H9 (cell line): ENCODE data around the gene FBRSL1. TPM values are rescaled to one million over a fixed set of nuclear protein-coding genes. Genes with fewer than 3 reads are reported as not detected.

Experiments
- DNase-seq: peaks from one replicate; pipeline ENCODE4 v3.0.0-alpha.2; 2017
- H2AFZ ChIP-seq: one replicate; pipeline ENCODE4 v1.6.1; 2013; ENCODE audit warnings: mild to moderate bottlenecking, low read length, control low read depth, moderate library complexity
- H2AK5ac ChIP-seq: 2 replicates; pipeline ENCODE4 v1.6.1; 2013; ENCODE audit warnings: low read length, control low read depth, mixed read lengths; ENCODE audit not compliant: insufficient read length
- H2BK120ac ChIP-seq: one replicate; pipeline ENCODE4 v1.6.1; 2013; ENCODE audit warnings: low read depth, mild to moderate bottlenecking, low read length, control low read depth, inconsistent platforms; ENCODE audit not compliant: poor library complexity, severe bottlenecking
- H2BK12ac ChIP-seq: 2 replicates; pipeline ENCODE4 v1.6.1; 2013; ENCODE audit warnings: low read length, control low read depth, mixed read lengths, low read depth; ENCODE audit not compliant: insufficient read length
- H2BK15ac ChIP-seq: 2 replicates; pipeline ENCODE4 v1.6.1; 2013; ENCODE audit warnings: low read depth, low read length, control low read depth
- H2BK20ac ChIP-seq: one replicate; pipeline ENCODE4 v1.6.1; 2013; ENCODE audit warnings: low read depth, mild to moderate bottlenecking, low read length, control low read depth, inconsistent platforms; ENCODE audit not compliant: poor library complexity, severe bottlenecking
- H2BK5ac ChIP-seq: 2 replicates; pipeline ENCODE4 v1.6.1; 2013; ENCODE audit warnings: low read length, control low read depth, mixed read lengths; ENCODE audit not compliant: insufficient read length
- H3K14ac ChIP-seq: 2 replicates; pipeline ENCODE4 v1.6.1; 2013; ENCODE audit warnings: low read length, control low read depth; ENCODE audit not compliant: insufficient read depth
- H3K18ac ChIP-seq: 2 replicates; pipeline ENCODE4 v1.6.1; 2013; ENCODE audit warnings: low read depth, mild to moderate bottlenecking, mixed read lengths, low read length, control low read depth; ENCODE audit not compliant: insufficient read length
- H3K23ac ChIP-seq: 2 replicates; pipeline ENCODE4 v1.6.1; 2013; ENCODE audit warnings: low read length, control low read depth, mixed read lengths, low read depth; ENCODE audit not compliant: insufficient read length
- H3K23me2 ChIP-seq: 2 replicates; pipeline ENCODE4 v1.6.1; 2013; ENCODE audit warnings: low read depth, mild to moderate bottlenecking, mixed read lengths, low read length, control low read depth; ENCODE audit not compliant: insufficient read length, poor library complexity, severe bottlenecking
- H3K27ac ChIP-seq: 2 replicates; pipeline ENCODE4 v1.5.1; 2013; ENCODE audit warnings: low read length, control low read depth, mixed read lengths, low read depth; ENCODE audit not compliant: insufficient read length
- H3K27me3 ChIP-seq: 2 replicates; pipeline ENCODE4 v1.6.1; 2013; ENCODE audit warnings: low read length, control low read depth, inconsistent platforms; ENCODE audit not compliant: insufficient read depth
- H3K4ac ChIP-seq: 2 replicates; pipeline ENCODE4 v1.6.1; 2013; ENCODE audit warnings: low read depth, mild to moderate bottlenecking, control low read depth, inconsistent platforms, low read length, moderate library complexity
- H3K4me1 ChIP-seq: 2 replicates; pipeline ENCODE4 v1.6.1; 2013; ENCODE audit warnings: low read length, control low read depth, inconsistent platforms; ENCODE audit not compliant: insufficient read depth
- H3K4me2 ChIP-seq: 2 replicates; pipeline ENCODE4 v1.6.1; 2013; ENCODE audit warnings: low read length, control low read depth, mixed read lengths; ENCODE audit not compliant: insufficient read length, insufficient read depth
- H3K56ac ChIP-seq: 2 replicates; pipeline ENCODE4 v1.6.1; 2013; ENCODE audit warnings: low read depth, mild to moderate bottlenecking, mixed read lengths, low read length, control low read depth; ENCODE audit not compliant: insufficient read length
- H3K79me1 ChIP-seq: 2 replicates; pipeline ENCODE4 v1.6.1; 2013; ENCODE audit warnings: low read depth, mild to moderate bottlenecking, moderate library complexity, low read length, control low read depth, inconsistent platforms; ENCODE audit not compliant: insufficient read depth, poor library complexity, severe bottlenecking
- H3K79me2 ChIP-seq: 2 replicates; pipeline ENCODE4 v1.6.1; 2013; ENCODE audit warnings: low read length, control low read depth, inconsistent platforms; ENCODE audit not compliant: insufficient read depth
- H3K9ac ChIP-seq: 2 replicates; pipeline ENCODE4 v1.6.1; 2013; ENCODE audit warnings: low read length, control low read depth, mixed read lengths; ENCODE audit not compliant: insufficient read length; ENCODE audit errors: extremely low read depth
- H3K9me3 ChIP-seq: one replicate; pipeline ENCODE4 v1.6.1; 2013; ENCODE audit warnings: low read depth, low read length, inconsistent platforms; ENCODE audit not compliant: control insufficient read depth
- H3T11ph ChIP-seq: one replicate; pipeline ENCODE4 v1.6.1; 2013; ENCODE audit warnings: mild to moderate bottlenecking, low read length, control low read depth, inconsistent platforms
- H4K20me1 ChIP-seq: one replicate; pipeline ENCODE4 v1.6.1; 2013; ENCODE audit not compliant: control insufficient read depth, insufficient read length, insufficient read depth
- H4K5ac ChIP-seq: 2 replicates; pipeline ENCODE4 v1.6.1; 2013; ENCODE audit warnings: low read depth, mild to moderate bottlenecking, mixed read lengths, low read length, control low read depth; ENCODE audit not compliant: insufficient read length
- H4K8ac ChIP-seq: replicated peaks from 2 replicates; pipeline ENCODE4 v1.6.1; 2013; ENCODE audit warnings: low read length, control low read depth, mixed read lengths, low read depth; ENCODE audit not compliant: insufficient read length
- H4K91ac ChIP-seq: 2 replicates; pipeline ENCODE4 v1.6.1; 2013; ENCODE audit warnings: low read depth, mild to moderate bottlenecking, moderate library complexity, mixed read lengths, low read length, control low read depth; ENCODE audit not compliant: insufficient read length
- H3K27ac Mint-ChIP-seq, 3 experiments: 2 replicates in 2 of 3; 3 replicates in 1 of 3; pipeline ENCODE4 v1.8.0; 2020 to 2021; ENCODE audit warnings: mixed read lengths in 3 of 3, mild to moderate bottlenecking in 1 of 3, moderate library complexity in 1 of 3
- H3K27me3 Mint-ChIP-seq: 2 replicates; pipeline ENCODE4 v1.8.0; 2021; ENCODE audit warnings: low read depth, mild to moderate bottlenecking, moderate library complexity, mixed read lengths
- H3K36me3 Mint-ChIP-seq, 3 experiments: 2 replicates in 2 of 3; 3 replicates in 1 of 3; pipeline ENCODE4 v1.8.0; 2020 to 2021; ENCODE audit warnings: low read depth in 3 of 3, mixed read lengths in 3 of 3; ENCODE audit not compliant: insufficient read depth in 1 of 3
- H3K4me1 Mint-ChIP-seq, 2 experiments: 2 replicates each; pipeline ENCODE4 v1.8.0; 2020; ENCODE audit warnings: mixed read lengths in 2 of 2
- H3K4me3 Mint-ChIP-seq, 2 experiments: 2 replicates in 1 of 2; 3 replicates in 1 of 2; pipeline ENCODE4 v1.8.0; 2020 to 2021; ENCODE audit warnings: mild to moderate bottlenecking in 2 of 2, mixed read lengths in 2 of 2, moderate library complexity in 1 of 2
- H3K9me3 Mint-ChIP-seq, 2 experiments: 2 replicates in 1 of 2; 3 replicates in 1 of 2; pipeline ENCODE4 v1.8.0; 2020; ENCODE audit warnings: mild to moderate bottlenecking in 2 of 2, mixed read lengths in 2 of 2, moderate library complexity in 1 of 2
- WGBS: extraction: QIAGEN DNeasy Blood & Tissue Kit; methylation state at CpG from one replicate; pipeline ENCODE4 v1.1.7; 2013; ENCODE audit warnings: missing lambda C conversion rate, low lambda C conversion rate, mixed read lengths; ENCODE audit not compliant: insufficient read length; ENCODE audit errors: extremely low coverage; 5-methylcytosine and 5-hydroxymethylcytosine counted together
- total RNA-seq: library from RNA; stranded (reverse); gene quantifications from 2 replicates; pipeline ENCODE4 v1.2.1, GENCODE V29; 2021
- TF ChIP-seq, protein P1 (sequence below): fragments of 200-600 bp; sonication (generic); conservative IDR thresholded peaks from 3 replicates; pipeline ENCODE4 v1.8.0; 2021; ENCODE audit warnings: antibody characterized with exemption, mild to moderate bottlenecking

FBRSL1 gene
- total RNA-seq, 1 experiment from 2014 or later = 90.8 TPM

- Histone ChIP-seq H4K8ac (peak overlapping the region; percentile 0), H2BK15ac (no peak overlapping the region), H3K9ac (no peak overlapping the region), H3K14ac (no peak overlapping the region), H3K79me1 (no peaks in the 10 kb centered on the region), H4K20me1 (no peaks in the 10 kb centered on the region), H3K23me2 (no peaks in the 10 kb centered on the region), H3K79me2 (no peaks in the 10 kb centered on the region), H3K4ac (no peak overlapping the region), H3K9me3 (no peaks in the 10 kb centered on the region), H3T11ph (no peak overlapping the region), H4K5ac (no peak overlapping the region), H2BK20ac (no peak overlapping the region), H3K27me3 (peaks cover 31% of the 10 kb centered on the region; the same call in 1 of the 2 replicates), H2AFZ (no peak overlapping the region), H4K91ac (no peak overlapping the region), H3K23ac (no peak overlapping the region), H3K4me1 (no peaks in the 10 kb centered on the region), H3K18ac (no peak overlapping the region), H2BK120ac (no peak overlapping the region), H3K27ac (no peak overlapping the region), H2BK12ac (no peak overlapping the region), H3K56ac (no peak overlapping the region), H2AK5ac (no peak overlapping the region), H2BK5ac (no peak overlapping the region), H3K4me2 (no peak overlapping the region)
- H3K4me3 Mint-ChIP-seq = no peak overlapping the region
- DNase-seq = no peak
- no CpG with 5 or more reads among the region's 28 CpGs for WGBS
- peaks cover 0 to 9% (median 8%) of the 10 kb centered on the region in 3 experiments; a peak in 6 of 7 replicates for H3K36me3 Mint-ChIP-seq
- H3K27ac Mint-ChIP-seq = peak overlapping the region in 1 of 3 experiments; percentile 40; a peak in 1 of 7 replicates
- peaks cover 0 to 10% of the 10 kb centered on the region in 2 experiments; a peak in 2 of 4 replicates for H3K4me1 Mint-ChIP-seq
- H3K27me3 Mint-ChIP-seq = peaks cover 54% of the 10 kb centered on the region
- peaks cover 15 to 16% of the 10 kb centered on the region in 2 experiments; a peak in 4 of 5 replicates for H3K9me3 Mint-ChIP-seq
- TF ChIP-seq, protein P1, sequence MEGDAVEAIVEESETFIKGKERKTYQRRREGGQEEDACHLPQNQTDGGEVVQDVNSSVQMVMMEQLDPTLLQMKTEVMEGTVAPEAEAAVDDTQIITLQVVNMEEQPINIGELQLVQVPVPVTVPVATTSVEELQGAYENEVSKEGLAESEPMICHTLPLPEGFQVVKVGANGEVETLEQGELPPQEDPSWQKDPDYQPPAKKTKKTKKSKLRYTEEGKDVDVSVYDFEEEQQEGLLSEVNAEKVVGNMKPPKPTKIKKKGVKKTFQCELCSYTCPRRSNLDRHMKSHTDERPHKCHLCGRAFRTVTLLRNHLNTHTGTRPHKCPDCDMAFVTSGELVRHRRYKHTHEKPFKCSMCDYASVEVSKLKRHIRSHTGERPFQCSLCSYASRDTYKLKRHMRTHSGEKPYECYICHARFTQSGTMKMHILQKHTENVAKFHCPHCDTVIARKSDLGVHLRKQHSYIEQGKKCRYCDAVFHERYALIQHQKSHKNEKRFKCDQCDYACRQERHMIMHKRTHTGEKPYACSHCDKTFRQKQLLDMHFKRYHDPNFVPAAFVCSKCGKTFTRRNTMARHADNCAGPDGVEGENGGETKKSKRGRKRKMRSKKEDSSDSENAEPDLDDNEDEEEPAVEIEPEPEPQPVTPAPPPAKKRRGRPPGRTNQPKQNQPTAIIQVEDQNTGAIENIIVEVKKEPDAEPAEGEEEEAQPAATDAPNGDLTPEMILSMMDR = no peak
These were observed 33.6 kb upstream of the FBRSL1 start for GRCh38 chr12:132456186-132456943.
